Neural cell (in vitro differentiated cells): ENCODE results near the gene L3MBTL1.

Source experiments
- CTCF ChIP-seq: fragments of 450-650 bp; IDR thresholded peaks from 2 replicates; pipeline ENCODE4 v1.5.1; 2014; ENCODE audit warnings: antibody characterized with exemption, mild to moderate bottlenecking, moderate library complexity; ENCODE audit not compliant: poor library complexity, severe bottlenecking
- EP300 ChIP-seq: fragments of 450-650 bp; conservative IDR thresholded peaks from 2 replicates; pipeline ENCODE4 v1.6.1; 2014; ENCODE audit warnings: antibody characterized with exemption, mild to moderate bottlenecking, moderate library complexity; ENCODE audit not compliant: poor library complexity, severe bottlenecking
- EZH2 ChIP-seq: fragments of 200-600, 300-800 bp; shearing (Covaris generic), sonication (generic); IDR thresholded peaks from 2 replicates; pipeline ENCODE4 v1.6.1; 2014; ENCODE audit warnings: antibody characterized with exemption, low read length, borderline replicate concordance, mild to moderate bottlenecking; ENCODE audit not compliant: insufficient read depth, poor library complexity, severe bottlenecking
- MXI1 ChIP-seq: fragments of 450-650 bp; conservative IDR thresholded peaks from 2 replicates; pipeline ENCODE4 v1.6.1; 2014; ENCODE audit warnings: antibody characterized with exemption, mild to moderate bottlenecking; ENCODE audit not compliant: poor library complexity, severe bottlenecking
- RAD21 ChIP-seq: fragments of 450-650 bp; conservative IDR thresholded peaks from 2 replicates; pipeline ENCODE4 v1.6.1; 2014; ENCODE audit warnings: antibody characterized with exemption, mild to moderate bottlenecking, moderate library complexity
- REST ChIP-seq: IDR thresholded peaks from 2 replicates; pipeline ENCODE4 v1.6.1; 2012; ENCODE audit warnings: borderline replicate concordance

- no peak for TF ChIP-seq RAD21
- no peak for TF ChIP-seq CTCF
- no peak for TF ChIP-seq EZH2
- TF ChIP-seq REST, result no peak
- TF ChIP-seq MXI1, result no peak
- TF ChIP-seq EP300, result no peak
Observed at GRCh38 chr20:43528258-43528875, 20.9 kb downstream of the L3MBTL1 start.
